ENCODE measurements around the gene USP28.
"Not testable (repeated sequence)": the region's sequence is repeated elsewhere in the genome, so short reads cannot be mapped to it uniquely, and the experiment has no call there.

Gene USP28

GRCh38 chr11:113838005-113838404, 37.4 kb downstream of the USP28 start:
- DNase-seq (ENCODE audit: low spot score), result no peak

- no peak for DNase-seq (ENCODE audit: low spot score)
Measured at GRCh38 chr11:113835306-113835705, 40.1 kb downstream of the USP28 start.

- DNase-seq (ENCODE audit: low spot score), result no peak
Measured at GRCh38 chr11:113833151-113833550, 42.2 kb downstream of the USP28 start.

- DNase-seq (ENCODE audit: low spot score), result no peak
Measured at GRCh38 chr11:113831314-113831713, 44.1 kb downstream of the USP28 start.

- no peak for DNase-seq (ENCODE audit: low spot score)
Measured at GRCh38 chr11:113829751-113830150, 45.6 kb downstream of the USP28 start.

DNA sequence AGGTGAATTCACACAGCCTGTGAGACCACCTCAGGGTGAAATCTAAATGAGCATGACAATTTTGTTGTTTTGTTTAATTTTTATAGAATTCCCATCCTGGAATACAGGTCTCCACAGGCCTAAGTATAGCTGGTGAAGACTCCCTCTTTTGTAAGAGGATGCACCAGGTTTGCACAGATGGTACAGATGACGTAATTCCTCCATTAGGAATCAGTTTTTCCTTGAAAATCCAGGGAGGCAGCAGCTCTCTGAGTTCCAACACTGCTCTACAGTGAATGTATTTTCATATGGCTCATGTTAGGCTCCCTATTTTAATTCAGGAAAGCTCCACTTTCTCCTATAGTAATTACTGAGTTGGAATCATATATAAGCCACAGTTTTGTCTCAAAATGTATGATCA, 47.2 kb downstream of the USP28 start:
- DNase-seq (ENCODE audit: low spot score), result no peak

DNA sequence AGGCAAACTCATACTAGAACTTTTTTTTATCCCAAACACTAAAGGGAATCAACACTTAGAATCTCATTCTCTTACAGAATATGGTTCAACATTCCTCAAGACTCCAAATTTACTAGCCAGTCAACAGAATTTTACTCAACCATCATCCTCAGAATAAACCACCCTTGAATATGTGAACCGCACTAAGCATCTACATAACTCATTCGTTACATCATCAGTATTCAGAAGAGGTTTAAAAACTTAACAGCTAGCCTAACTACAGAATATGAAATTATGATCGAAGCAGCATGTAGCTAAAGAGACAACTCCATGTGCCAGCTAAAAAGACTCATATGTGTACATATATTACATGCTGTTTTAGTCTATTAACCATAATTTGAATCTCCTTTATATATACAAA, 47.9 kb downstream of the USP28 start:
- DNase-seq (ENCODE audit: low spot score), result no peak

DNA sequence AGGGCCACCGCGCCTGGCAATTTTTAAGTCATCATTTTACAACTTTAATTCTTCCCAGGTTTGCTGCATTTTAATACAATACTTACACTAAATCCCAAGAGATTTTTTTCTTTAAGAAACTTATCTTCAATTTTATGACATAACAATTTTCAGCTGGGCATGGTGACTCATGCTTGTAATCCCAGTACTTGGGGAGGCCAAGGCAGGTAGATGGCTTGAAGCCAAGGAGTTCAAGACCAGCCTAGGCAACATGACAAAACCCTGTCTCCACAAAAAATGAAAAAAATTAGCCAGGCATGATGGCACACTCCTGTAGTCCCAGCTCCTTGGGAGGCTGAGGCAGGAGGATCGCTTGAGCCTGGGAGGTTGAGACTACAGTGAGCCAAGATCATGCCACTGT, 56.9 kb downstream of the USP28 start:
- DNase-seq (ENCODE audit: low spot score), result no peak

DNA sequence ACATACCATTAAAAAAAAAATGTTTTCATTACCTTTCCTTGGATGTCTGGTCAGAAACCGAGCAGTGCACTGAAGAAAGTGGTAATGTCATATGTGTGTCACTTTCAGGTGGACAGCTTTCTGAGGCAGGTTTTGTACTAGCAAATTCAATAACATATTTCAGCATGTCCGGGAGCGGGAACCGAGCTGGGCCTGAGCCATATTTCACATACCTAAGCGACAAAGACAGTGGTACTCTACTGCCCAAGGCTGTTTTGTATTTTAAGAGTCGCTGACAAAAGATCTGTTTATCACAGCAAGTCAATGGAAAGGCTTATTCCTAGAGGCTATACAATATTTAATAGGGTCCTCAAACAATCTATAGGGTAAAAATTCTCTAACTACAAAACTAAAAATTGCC, 57.7 kb downstream of the USP28 start:
- DNase-seq (ENCODE audit: low spot score), result no peak

- no peak for DNase-seq (ENCODE audit: low spot score)
Measured at GRCh38 chr11:113817162-113817561, 58.2 kb downstream of the USP28 start.

GRCh38 chr11:113814181-113814580, 61.2 kb downstream of the USP28 start:
- no peak for DNase-seq (ENCODE audit: low spot score)

GRCh38 chr11:113808931-113809330, 66.4 kb downstream of the USP28 start:
- no peak for DNase-seq (ENCODE audit: low spot score)

GRCh38 chr11:113806406-113806805, 69.0 kb downstream of the USP28 start:
- DNase-seq (ENCODE audit: low spot score), result no peak

DNA sequence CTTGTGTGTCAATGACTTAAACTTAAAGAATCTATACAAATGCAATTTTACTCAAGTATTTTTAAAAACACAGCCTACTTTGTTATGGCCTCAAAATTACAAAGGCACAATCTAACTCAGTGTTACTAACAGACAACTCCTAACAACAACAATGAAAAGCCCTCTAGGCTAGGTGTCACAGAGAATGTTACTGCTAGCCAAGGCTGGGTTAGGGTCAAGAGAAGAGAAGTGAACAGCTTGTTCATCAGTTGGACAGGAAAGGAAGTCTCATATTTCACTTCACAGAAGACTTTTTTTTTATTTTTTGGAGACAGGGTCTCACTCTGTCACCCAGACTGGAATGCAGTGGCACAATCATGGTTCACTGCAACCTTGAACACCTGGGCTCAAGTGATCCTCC, 69.7 kb downstream of the USP28 start:
- no peak for DNase-seq (ENCODE audit: low spot score)

DNA sequence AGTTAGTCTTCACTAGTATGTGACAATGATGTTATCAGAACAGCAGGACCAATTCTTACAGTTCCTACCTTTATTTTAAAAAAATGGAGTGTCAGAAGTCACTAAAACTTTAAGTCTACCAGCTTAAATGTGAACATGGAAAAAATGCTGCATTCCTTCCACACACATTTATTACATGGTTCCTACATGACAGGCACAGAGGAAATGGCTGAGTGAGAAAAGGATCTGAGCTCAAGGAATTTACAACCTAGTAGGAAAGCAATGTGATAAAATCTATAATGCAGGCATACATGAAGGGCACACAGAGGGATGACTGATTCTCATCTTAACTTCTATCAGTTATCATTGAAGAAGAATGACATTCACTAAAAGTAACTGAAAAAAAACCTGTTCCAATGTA, 72.8 kb downstream of the USP28 start:
- no peak for DNase-seq (ENCODE audit: low spot score)

DNA sequence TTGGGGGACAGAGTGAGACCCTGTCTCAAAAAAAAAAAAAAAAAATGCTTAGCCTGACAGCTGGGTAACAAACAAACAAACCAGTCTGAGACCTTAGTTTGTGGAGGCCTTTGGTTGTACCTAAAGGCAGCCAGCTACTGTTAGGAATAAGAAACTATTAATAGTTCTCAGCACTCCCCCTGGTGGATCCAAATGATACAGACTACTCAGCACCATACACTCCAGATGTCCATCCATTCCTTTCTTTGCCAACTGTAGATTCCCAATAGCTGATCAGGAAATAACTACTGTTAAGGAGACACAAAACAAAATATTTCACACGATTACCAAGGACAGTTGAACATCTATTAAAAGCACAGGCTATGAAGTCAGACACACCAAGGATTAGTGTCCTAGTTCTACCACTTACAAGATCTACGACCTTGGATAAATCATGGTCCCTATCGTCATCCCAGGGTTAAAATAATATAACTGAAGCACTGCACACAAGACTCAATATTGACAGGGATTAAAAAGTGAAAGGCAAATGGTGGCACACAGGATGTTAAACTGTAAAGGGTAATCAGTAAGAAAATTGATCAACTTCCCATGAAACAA, 78.6 kb downstream of the USP28 start:
- no peak for DNase-seq (ENCODE audit: low spot score)

GRCh38 chr11:113789675-113790320, 85.6 kb downstream of the USP28 start:
- no peak for DNase-seq (ENCODE audit: low spot score)

DNA sequence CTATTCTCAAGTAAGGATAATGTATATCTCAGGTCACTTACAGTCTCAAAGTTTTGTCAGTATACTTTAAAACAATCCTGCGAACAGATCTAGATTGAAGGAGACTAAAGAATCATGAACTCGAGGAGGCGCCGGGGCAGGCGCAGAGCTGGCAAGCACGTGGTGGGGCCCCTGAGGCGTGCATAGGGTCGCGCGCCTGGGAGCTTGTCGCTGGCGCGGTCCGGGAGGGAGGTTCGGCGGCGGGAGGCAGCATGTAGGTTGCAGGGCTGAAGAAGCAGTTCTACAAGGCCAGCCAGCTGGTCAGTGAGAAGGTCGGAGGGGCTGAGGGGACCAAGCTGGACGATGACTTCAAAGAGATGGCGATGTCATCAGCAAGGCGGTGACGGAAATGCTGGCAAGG, 86.4 kb downstream of the USP28 start:
- DNase-seq (ENCODE audit: low spot score), result not testable (repeated sequence)

GRCh38 chr11:113782134-113782533, 93.2 kb downstream of the USP28 start:
- no peak for DNase-seq (ENCODE audit: low spot score)

DNA sequence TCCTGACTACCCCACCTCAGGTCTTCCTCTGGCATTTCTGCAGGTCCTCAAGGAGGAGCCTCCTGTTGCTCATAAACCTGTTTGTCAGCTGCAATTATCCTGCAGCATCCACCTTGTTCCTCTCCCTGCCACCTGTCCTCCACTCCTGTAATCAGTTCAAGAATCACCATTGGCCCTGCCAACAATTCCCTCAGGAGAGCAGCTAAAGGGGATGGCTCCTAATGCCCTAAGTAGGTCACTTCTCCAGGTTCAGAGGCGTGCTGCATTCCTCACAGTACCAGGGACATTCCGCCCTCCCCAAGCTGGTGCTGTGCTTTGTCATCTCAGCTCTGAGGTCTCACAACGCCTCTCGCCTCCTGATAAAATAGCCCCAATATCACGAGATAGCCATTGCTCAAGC, 93.7 kb downstream of the USP28 start:
- DNase-seq (ENCODE audit: low spot score), result no peak

GRCh38 chr11:113779496-113779895, 95.9 kb downstream of the USP28 start, which contains the start of gene CLDN25:
Gene CLDN25, plus strand, starts transcription at chr11:113779796. Its CDS starts 0 bp downstream, at chr11:113779796.
- DNase-seq (ENCODE audit: low spot score), result no peak

GRCh38 chr11:113778111-113778910, 97.1 kb downstream of the USP28 start:
- DNase-seq (ENCODE audit: low spot score), result no peak

GRCh38 chr11:113774174-113774503, 101.2 kb downstream of the USP28 start:
- no peak for DNase-seq (ENCODE audit: low spot score)
